Loucy (cell line): ENCODE measurements around the gene DSC2.

Source experiments
- H2AFZ ChIP-seq: fragments of 200-600 bp; sonication (generic); 2 replicates; pipeline ENCODE4 v1.6.0; 2016; ENCODE audit warnings: antibody characterized with exemption, mild to moderate bottlenecking, low read length, moderate library complexity
- H3F3A ChIP-seq: fragments of 200-600 bp; 2 replicates; pipeline ENCODE4 v1.6.0; 2016; ENCODE audit warnings: antibody characterized with exemption, low read depth, mild to moderate bottlenecking
- H3K27me3 ChIP-seq: fragments of 200-600 bp; sonication (generic); 2 replicates; pipeline ENCODE4 v1.6.1; 2014; ENCODE audit warnings: low read length, mild to moderate bottlenecking; ENCODE audit not compliant: insufficient read depth, poor library complexity, severe bottlenecking
- H3K36me3 ChIP-seq: fragments of 200-600 bp; sonication (generic); 2 replicates; pipeline ENCODE4 v1.6.1; 2016; ENCODE audit warnings: low read length; ENCODE audit not compliant: insufficient read depth
- H3K4me1 ChIP-seq: fragments of 200-600 bp; sonication (generic); 2 replicates; pipeline ENCODE4 v1.5.1; 2014; ENCODE audit warnings: low read length, mild to moderate bottlenecking; ENCODE audit not compliant: insufficient read depth, poor library complexity, severe bottlenecking
- H3K4me2 ChIP-seq: fragments of 200-600 bp; sonication (generic); 2 replicates; pipeline ENCODE4 v1.6.0; 2014; ENCODE audit warnings: antibody characterized with exemption, low read length, low read depth, mild to moderate bottlenecking; ENCODE audit not compliant: poor library complexity, severe bottlenecking
- H3K4me3 ChIP-seq: fragments of 200-600 bp; sonication (generic); 2 replicates; pipeline ENCODE4 v1.5.1; 2014; ENCODE audit warnings: low read length, mild to moderate bottlenecking, mixed read lengths; ENCODE audit not compliant: poor library complexity, severe bottlenecking
- H3K79me2 ChIP-seq: fragments of 200-600 bp; sonication (generic); 2 replicates; pipeline ENCODE4 v1.6.1; 2014; ENCODE audit warnings: low read length; ENCODE audit not compliant: insufficient read depth
- H3K9ac ChIP-seq: fragments of 200-600 bp; sonication (generic); 2 replicates; pipeline ENCODE4 v1.6.0; 2014; ENCODE audit warnings: mild to moderate bottlenecking, low read depth, low read length, moderate library complexity; ENCODE audit not compliant: poor library complexity, severe bottlenecking
- H3K9me2 ChIP-seq: fragments of 200-600 bp; sonication (generic); replicated peaks from 2 replicates; pipeline ENCODE4 v1.6.1; 2016; ENCODE audit warnings: low read depth, low read length, mixed read lengths
- H3K9me3 ChIP-seq: fragments of 200-600 bp; sonication (generic); 2 replicates; pipeline ENCODE4 v1.6.1; 2014; ENCODE audit warnings: mild to moderate bottlenecking, antibody characterized with exemption, low read length, low read depth; ENCODE audit not compliant: insufficient read depth
- H4K20me1 ChIP-seq: fragments of 200-600 bp; sonication (generic); 2 replicates; pipeline ENCODE4 v1.6.0; 2014; ENCODE audit warnings: antibody characterized with exemption, low read length, mild to moderate bottlenecking; ENCODE audit not compliant: insufficient read depth, poor library complexity, severe bottlenecking
- EZH2phosphoT487 ChIP-seq: fragments of 200-600 bp; IDR thresholded peaks from 2 replicates; pipeline ENCODE4 v1.6.1; 2018; ENCODE audit warnings: antibody characterized with exemption, mild to moderate bottlenecking, moderate library complexity, borderline replicate concordance
- TF ChIP-seq, protein P1 (sequence below): fragments of 200-600 bp; sonication (generic); conservative IDR thresholded peaks from 2 replicates; pipeline ENCODE4 v1.5.1; 2014; ENCODE audit warnings: mild to moderate bottlenecking, antibody characterized with exemption, low read length

Gene DSC2

DNA sequence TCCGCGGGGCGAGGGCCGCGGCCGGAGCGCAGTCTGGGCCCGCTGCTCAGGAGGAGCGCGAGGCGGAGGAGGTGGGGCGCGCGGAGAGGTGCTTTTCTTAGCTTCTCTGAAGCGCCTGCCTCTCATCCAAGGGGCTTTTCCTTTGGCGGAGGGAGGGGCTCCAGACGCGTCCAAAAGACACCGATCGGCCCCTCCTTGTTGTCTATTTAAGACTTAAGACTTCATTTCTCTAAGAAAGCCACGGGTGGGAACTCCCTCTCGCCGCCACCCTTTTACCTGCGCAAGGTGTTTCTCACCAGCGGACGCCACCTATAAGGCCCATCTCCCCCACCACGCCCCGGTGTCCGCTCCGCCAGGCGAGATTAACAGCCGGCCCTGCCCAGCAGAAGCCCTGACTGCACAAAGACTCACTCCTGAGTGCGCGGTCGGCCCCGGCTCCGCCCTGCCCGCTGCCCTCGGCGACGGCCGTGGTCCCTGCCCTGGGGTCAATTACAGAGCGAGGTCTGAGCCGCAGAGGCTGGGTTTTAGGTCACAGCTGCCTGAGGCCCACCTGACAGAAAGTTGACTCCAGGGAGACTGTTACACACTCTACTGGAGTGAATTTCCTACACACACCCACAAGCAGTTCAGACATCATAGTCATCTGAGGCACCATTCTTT lies at the start of gene DSC2:
Gene DSC2, minus strand, starts transcription at position 397 of the 660 bp plus-strand sequence. CDS start 450 bp downstream, outside the sequence.
- no peaks in the 10 kb centered on the region for H3K36me3 ChIP-seq
- H3F3A ChIP-seq = no peaks in the 10 kb centered on the region
- TF ChIP-seq, protein P1, sequence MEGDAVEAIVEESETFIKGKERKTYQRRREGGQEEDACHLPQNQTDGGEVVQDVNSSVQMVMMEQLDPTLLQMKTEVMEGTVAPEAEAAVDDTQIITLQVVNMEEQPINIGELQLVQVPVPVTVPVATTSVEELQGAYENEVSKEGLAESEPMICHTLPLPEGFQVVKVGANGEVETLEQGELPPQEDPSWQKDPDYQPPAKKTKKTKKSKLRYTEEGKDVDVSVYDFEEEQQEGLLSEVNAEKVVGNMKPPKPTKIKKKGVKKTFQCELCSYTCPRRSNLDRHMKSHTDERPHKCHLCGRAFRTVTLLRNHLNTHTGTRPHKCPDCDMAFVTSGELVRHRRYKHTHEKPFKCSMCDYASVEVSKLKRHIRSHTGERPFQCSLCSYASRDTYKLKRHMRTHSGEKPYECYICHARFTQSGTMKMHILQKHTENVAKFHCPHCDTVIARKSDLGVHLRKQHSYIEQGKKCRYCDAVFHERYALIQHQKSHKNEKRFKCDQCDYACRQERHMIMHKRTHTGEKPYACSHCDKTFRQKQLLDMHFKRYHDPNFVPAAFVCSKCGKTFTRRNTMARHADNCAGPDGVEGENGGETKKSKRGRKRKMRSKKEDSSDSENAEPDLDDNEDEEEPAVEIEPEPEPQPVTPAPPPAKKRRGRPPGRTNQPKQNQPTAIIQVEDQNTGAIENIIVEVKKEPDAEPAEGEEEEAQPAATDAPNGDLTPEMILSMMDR = no peak
- no peak for TF ChIP-seq EZH2phosphoT487
- no peak within 1 kb of the TSS for H3K4me2 ChIP-seq
- no peak within 1 kb of the TSS for H2AFZ ChIP-seq
- H4K20me1 ChIP-seq = no peaks in the 10 kb centered on the region
- no peaks in the 10 kb centered on the region for H3K9me3 ChIP-seq
- no peak within 1 kb of the TSS for H3K4me3 ChIP-seq
- H3K9me2 ChIP-seq = no peaks in the 10 kb centered on the region
- H3K4me1 ChIP-seq = no peaks in the 10 kb centered on the region
- no peaks in the 10 kb centered on the region for H3K27me3 ChIP-seq
- H3K9ac ChIP-seq = no peak within 1 kb of the TSS
- H3K79me2 ChIP-seq = no peaks in the 10 kb centered on the region

DNA sequence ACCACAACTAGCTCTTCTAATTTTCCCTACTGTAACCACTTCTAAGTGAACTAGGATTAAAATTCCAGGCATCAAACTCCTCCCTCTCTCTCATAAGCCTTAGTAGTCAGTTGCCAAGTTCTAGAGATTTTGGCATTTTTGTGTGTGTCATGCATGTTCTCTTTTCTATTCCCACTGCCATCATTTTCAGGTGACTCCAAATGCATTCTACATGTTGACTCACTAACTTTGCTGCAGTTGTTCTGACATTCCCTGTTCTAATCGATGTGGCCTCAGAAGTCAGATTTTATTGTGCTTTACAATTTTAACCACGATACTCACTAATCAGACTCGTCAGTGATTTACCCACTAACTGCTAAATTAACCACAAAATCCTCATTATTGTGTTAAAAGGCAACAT lies 47.1 kb upstream of the DSC2 start:
- Histone ChIP-seq H3F3A (no peaks in the 10 kb centered on the region), H3K4me1 (no peaks in the 10 kb centered on the region), H3K9me3 (no peaks in the 10 kb centered on the region), H4K20me1 (no peaks in the 10 kb centered on the region), H3K27me3 (no peaks in the 10 kb centered on the region), H3K79me2 (no peaks in the 10 kb centered on the region), H3K9ac (no peak overlapping the region), H3K36me3 (no peaks in the 10 kb centered on the region), H2AFZ (no peak overlapping the region), H3K9me2 (no peaks in the 10 kb centered on the region), H3K4me2 (no peak overlapping the region), H3K4me3 (no peak overlapping the region)
- TF ChIP-seq, protein P1 = no peak
- no peak for TF ChIP-seq EZH2phosphoT487

DNA sequence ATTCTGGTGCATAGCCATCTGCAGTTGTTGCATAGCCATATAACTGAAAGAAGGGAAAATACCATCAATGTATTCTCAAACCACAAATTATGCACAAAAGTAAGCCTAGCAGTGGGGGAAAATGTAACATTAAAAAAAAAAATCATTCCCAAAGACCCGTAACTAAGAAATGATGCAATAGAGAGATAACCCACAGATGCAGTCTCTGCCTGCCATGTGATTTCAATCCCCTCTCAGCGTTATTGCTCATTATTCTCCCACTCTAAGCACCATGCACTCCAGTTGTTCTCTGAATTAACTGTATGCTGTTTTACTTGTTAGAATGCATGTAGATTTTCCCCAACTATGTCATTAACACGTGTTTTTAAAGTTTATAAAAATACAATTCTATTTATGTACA lies 46.4 kb upstream of the DSC2 start:
- Histone ChIP-seq H3K79me2 (no peaks in the 10 kb centered on the region), H2AFZ (no peak overlapping the region), H3K4me1 (no peaks in the 10 kb centered on the region), H3K9ac (no peak overlapping the region), H3K4me3 (no peak overlapping the region), H4K20me1 (no peaks in the 10 kb centered on the region), H3K9me2 (no peaks in the 10 kb centered on the region), H3K27me3 (no peaks in the 10 kb centered on the region), H3K4me2 (no peak overlapping the region), H3F3A (no peaks in the 10 kb centered on the region), H3K36me3 (no peaks in the 10 kb centered on the region), H3K9me3 (no peaks in the 10 kb centered on the region)
- TF ChIP-seq EZH2phosphoT487 = no peak
- TF ChIP-seq, protein P1 = no peak
